ENCODE data around the gene EFCAB6. TPM values are rescaled to one million over a fixed set of nuclear protein-coding genes. Genes with fewer than 3 reads are reported as not detected.
A peak's percentile ranks its signal among the peaks of the same experiment; 100 is the strongest.

EFCAB6 gene
- total RNA-seq, 4 donors from 2014 or later, result 0.35 to 4.4 (median 0.94) TPM; not detected in 1

DNA sequence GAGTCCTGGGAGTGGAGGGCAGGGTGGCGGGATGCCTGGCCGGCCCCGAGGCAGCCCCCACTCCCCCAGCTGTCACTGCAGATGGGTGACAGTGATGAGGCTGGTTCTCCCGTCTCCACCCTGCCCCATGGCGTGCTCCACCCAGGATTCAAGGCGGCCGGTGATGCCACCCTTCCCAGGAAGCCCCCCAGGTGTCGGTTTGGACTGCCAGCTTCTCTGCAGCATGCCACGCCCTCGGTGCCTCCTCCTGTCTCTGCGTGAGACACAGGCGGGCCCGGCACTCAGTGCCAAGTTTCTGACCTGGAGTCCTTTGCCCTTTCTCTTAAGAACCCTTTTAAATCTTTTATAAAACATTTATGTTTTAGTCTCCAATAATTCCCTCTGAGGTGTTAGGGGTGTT, 328.8 kb downstream of the EFCAB6 start:
- Histone ChIP-seq H3K4me1 (no peaks in the 10 kb centered on the region), H3K27ac (no peak overlapping the region), H3K4me3 (no peak overlapping the region), H3K9me3 (no peaks in the 10 kb centered on the region), H3K36me3 (no peaks in the 10 kb centered on the region), H3K27me3 (no peaks in the 10 kb centered on the region)
- DNase-seq, result no peak
- TF ChIP-seq POLR2A (IDR thresholded peaks at IDR 0.05), result no peak
- TF ChIP-seq, protein P1, sequence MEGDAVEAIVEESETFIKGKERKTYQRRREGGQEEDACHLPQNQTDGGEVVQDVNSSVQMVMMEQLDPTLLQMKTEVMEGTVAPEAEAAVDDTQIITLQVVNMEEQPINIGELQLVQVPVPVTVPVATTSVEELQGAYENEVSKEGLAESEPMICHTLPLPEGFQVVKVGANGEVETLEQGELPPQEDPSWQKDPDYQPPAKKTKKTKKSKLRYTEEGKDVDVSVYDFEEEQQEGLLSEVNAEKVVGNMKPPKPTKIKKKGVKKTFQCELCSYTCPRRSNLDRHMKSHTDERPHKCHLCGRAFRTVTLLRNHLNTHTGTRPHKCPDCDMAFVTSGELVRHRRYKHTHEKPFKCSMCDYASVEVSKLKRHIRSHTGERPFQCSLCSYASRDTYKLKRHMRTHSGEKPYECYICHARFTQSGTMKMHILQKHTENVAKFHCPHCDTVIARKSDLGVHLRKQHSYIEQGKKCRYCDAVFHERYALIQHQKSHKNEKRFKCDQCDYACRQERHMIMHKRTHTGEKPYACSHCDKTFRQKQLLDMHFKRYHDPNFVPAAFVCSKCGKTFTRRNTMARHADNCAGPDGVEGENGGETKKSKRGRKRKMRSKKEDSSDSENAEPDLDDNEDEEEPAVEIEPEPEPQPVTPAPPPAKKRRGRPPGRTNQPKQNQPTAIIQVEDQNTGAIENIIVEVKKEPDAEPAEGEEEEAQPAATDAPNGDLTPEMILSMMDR (IDR thresholded peaks at IDR 0.05), result no peak

DNA sequence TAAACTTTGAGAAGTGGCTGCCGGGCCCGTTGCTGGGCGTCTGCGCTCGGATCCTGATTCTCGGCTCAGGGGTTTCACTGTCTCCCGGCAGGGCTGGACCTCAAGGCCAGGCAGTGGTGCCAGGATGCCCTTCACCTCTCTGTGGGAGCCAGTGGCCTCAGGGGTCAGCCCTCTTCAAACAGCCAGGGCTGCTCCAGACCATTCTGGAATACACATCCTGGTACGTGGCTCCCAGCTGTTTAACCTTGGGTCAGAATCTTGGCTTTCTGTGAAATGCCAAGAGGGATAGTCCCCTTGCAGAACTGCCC, 329.8 kb downstream of the EFCAB6 start:
- no peak overlapping the region for H3K27ac ChIP-seq
- no peak for TF ChIP-seq POLR2A (IDR thresholded peaks at IDR 0.05)
- TF ChIP-seq, protein P1 (IDR thresholded peaks at IDR 0.05), result no peak
- H3K9me3 ChIP-seq, result no peaks in the 10 kb centered on the region
- no peaks in the 10 kb centered on the region for H3K27me3 ChIP-seq
- no peaks in the 10 kb centered on the region for H3K36me3 ChIP-seq
- no peak for DNase-seq
- no peaks in the 10 kb centered on the region for H3K4me1 ChIP-seq
- H3K4me3 ChIP-seq, result no peak overlapping the region

DNA sequence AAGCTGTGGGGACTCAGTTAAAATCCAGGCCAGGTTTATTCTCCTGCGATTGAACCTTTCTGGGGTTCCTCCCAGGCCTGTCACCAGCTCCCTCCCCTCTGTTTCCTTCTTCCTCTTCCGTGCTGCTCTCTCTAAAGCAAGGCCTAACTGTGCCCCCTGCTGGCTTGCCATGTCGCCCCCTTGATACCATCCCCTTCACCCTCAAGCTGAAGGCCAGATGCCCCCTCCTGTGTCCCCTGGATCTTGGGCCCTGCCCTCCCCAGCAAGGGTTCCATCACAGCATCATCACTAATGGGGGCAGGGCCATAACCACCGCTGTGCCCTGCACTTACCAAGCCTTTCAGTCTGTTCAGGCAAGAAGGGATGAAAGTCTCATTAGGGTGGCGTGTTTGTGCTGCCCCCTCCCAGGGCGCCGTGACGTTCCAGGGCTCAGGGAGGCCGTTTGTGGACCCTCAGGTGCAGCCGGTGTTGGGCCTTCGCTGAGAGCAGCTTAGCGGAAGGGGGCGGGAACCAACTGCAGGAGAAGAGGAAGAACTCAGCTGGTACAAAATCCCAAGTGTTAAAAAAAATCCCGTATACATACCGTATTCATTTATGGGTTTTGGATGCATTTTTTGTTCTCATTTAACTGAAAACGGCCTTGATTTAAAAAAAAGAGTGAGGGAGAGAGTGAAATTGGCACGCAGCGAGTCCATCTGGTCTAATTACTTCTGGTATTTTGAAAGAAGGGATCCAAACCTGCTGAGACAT, 330.4 kb downstream of the EFCAB6 start:
- TF ChIP-seq POLR2A (IDR thresholded peaks at IDR 0.05), result no peak
- TF ChIP-seq, protein P1 (IDR thresholded peaks at IDR 0.05), result peak in 2 of 6 experiments; percentile 16 to 19
- DNase-seq, result no peak
- Histone ChIP-seq H3K27ac (no peak overlapping the region), H3K4me1 (no peaks in the 10 kb centered on the region), H3K9me3 (no peaks in the 10 kb centered on the region), H3K36me3 (no peaks in the 10 kb centered on the region), H3K4me3 (no peak overlapping the region), H3K27me3 (no peaks in the 10 kb centered on the region)

DNA sequence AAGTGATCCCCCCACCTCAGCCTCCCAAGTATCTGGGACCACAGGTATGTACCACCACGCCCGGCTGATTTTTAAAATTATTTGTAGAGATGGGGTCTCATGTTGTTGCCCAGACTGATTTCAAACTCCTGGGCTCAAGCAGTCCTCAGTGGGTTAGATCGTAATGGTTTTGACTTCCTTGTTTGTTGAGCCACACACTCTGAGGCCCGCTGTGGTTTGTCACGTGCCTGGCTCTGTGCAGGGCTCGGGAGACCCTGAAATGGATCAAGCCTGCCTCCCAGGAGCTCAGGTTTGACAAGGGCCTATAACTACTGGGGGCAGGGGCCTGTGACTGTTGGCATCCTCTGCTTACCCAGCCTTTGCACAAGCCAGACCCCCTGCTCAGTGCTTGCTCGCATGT, 332.1 kb downstream of the EFCAB6 start:
- Histone ChIP-seq H3K9me3 (no peaks in the 10 kb centered on the region), H3K27ac (no peak overlapping the region), H3K4me3 (no peak overlapping the region), H3K27me3 (no peaks in the 10 kb centered on the region), H3K4me1 (no peaks in the 10 kb centered on the region), H3K36me3 (no peaks in the 10 kb centered on the region)
- DNase-seq, result peak in 2 of 3 donors; percentile 31 to 52
- no peak for TF ChIP-seq POLR2A (IDR thresholded peaks at IDR 0.05)
- TF ChIP-seq, protein P1 (IDR thresholded peaks at IDR 0.05), result no peak

DNA sequence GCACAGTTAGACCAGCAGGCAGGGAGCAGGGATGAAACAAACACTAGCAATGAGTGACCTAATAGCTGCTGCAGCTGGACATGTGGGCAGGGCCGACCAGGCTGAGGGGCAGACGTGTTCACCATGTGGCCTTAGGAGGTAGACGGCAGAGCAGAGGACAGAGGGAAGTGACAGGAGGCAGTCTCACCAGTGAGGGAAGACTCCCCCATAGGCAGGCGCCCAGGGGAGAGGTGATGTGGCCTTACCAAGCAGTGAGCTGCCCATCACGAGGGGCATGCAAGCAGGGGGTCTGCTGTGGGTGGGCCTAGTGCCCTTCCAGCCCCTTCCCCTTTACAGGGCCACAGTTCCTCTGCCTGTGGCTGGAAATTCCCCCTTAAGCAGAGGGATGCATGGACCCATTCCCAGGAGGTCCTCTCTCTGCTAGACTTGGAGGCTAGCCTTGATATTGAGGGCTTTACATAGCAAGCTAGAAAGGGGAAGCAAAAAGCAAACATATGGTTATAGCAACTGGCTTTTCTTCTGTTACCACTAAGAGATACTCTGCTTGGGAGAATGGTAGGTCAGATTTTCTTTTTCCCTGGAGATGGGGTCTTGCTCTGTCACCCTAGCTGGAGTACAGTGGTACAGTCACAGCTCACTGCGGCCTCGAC, 332.7 kb downstream of the EFCAB6 start:
- no peaks in the 10 kb centered on the region for H3K4me1 ChIP-seq
- TF ChIP-seq, protein P1 (IDR thresholded peaks at IDR 0.05), result no peak
- TF ChIP-seq POLR2A (IDR thresholded peaks at IDR 0.05), result no peak
- no peaks in the 10 kb centered on the region for H3K27me3 ChIP-seq
- H3K36me3 ChIP-seq, result no peaks in the 10 kb centered on the region
- H3K4me3 ChIP-seq, result no peak overlapping the region
- H3K27ac ChIP-seq, result no peak overlapping the region
- DNase-seq, result no peak
- H3K9me3 ChIP-seq, result no peaks in the 10 kb centered on the region

Small RNA genes within 50 kb of the gene (small RNA-seq; reads per million reads assigned to genes)
- 0 reads per million in 2 donors for gene HMGN2P9

Other genes with a start within 250 kb of the EFCAB6 start
- gene SULT4A1, start 50.2 kb upstream of the EFCAB6 start, total RNA-seq, result under 1 TPM in 3 of 4 donors, not detected in 1; 0.27 to 0.53 (median 0.47) TPM
- gene PNPLA5, start 79.7 kb upstream of the EFCAB6 start, total RNA-seq, result not detected
- gene PNPLA3, start 111.5 kb upstream of the EFCAB6 start, total RNA-seq, result 1 to 10 TPM in 2 of 4 donors, under 1 TPM in 2; 0.80 to 6.6 (median 2.5) TPM
- gene SAMM50, start 143.1 kb upstream of the EFCAB6 start, total RNA-seq, result 10 to 100 TPM; 26.4 to 39.8 (median 34.1) TPM
- gene PARVB, start 212.0 kb upstream of the EFCAB6 start, total RNA-seq, result 10 to 100 TPM in 1 of 4 donors, 1 to 10 TPM in 3; 1.8 to 71.8 (median 7.7) TPM

All from Peyer's patch (tissue), 4 donors.